ENCODE data around the gene SF3A2. TPM values are rescaled to one million over a fixed set of nuclear protein-coding genes. Genes with fewer than 3 reads are reported as not detected.
A peak's percentile ranks its signal among the peaks of the same experiment; 100 is the strongest.

SF3A2 gene
- total and polyA plus RNA-seq, 2 donors (not counting 1 experiment from before 2014, with no cell fraction given), result 98.2 to 140 TPM

DNA sequence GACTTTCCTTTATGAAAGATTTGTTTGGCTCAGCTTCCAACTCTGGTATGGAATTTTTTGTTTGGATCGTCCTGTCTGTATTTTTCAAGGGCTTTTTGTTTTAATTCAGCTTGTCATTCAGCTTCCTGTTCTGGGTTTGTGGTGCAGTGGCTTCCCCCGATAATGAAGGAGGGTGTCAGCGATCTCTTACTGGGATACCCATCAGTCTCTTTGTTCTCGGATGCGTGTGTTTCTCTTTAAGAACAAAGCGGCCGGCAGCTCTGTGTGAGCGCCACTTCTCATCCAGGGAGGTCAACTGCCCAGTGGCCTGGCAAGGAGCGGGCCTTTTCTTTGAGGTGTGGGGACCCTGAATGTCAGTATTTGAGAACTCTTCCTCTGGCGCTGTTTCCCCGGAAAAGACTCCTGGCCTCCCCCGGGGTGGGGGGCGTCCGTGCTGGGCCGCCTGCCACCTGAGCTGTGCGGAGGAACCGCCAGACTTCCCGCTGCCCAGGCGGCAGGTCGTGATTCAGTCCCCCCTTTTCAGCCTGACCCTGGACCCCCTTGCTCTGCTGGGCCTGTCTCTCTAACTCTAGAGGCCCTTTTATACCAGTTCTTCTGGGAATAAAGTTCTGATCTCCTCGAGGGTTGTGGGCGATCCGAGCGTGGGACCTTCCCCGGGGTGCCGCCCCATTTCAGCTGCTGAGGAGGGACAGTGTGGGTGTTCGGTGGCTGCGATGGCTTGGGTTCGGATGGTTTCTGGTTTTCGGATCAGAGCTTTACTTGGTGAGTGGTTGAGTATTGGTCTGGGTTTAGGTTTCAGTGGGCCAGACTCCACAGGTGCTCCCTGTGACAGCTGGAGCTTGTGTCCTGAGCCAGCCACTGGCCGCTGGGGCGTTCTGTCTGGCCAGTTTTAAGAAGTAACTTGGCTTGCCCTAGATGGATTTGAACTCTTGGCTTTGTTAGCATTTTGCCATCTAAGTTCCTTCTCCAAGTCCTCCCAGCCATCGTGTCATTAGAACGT, 3.4 kb downstream of the SF3A2 start:
- TF ChIP-seq, protein P1, sequence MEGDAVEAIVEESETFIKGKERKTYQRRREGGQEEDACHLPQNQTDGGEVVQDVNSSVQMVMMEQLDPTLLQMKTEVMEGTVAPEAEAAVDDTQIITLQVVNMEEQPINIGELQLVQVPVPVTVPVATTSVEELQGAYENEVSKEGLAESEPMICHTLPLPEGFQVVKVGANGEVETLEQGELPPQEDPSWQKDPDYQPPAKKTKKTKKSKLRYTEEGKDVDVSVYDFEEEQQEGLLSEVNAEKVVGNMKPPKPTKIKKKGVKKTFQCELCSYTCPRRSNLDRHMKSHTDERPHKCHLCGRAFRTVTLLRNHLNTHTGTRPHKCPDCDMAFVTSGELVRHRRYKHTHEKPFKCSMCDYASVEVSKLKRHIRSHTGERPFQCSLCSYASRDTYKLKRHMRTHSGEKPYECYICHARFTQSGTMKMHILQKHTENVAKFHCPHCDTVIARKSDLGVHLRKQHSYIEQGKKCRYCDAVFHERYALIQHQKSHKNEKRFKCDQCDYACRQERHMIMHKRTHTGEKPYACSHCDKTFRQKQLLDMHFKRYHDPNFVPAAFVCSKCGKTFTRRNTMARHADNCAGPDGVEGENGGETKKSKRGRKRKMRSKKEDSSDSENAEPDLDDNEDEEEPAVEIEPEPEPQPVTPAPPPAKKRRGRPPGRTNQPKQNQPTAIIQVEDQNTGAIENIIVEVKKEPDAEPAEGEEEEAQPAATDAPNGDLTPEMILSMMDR (IDR thresholded peaks at IDR 0.05), result no peak
- intact Hi-C loops (cut with micrococcal nuclease), result no loop called here
- peak overlapping the region; percentile 81 for H3K4me3 Mint-ChIP-seq
- Histone ChIP-seq H3K9me3 (ENCODE audit: control extremely low read depth in 1 of 3, control insufficient read depth in 2 of 3, insufficient read depth in 1 of 3, low read length in 2 of 3) (peaks cover 0 to 6% (median 0%) of the 10 kb centered on the region in 3 donors), H3K36me3 (replicated peaks in 1 of 2; ENCODE audit: control extremely low read depth in 1 of 2, control insufficient read depth in 1 of 2, extremely low read depth in 1 of 2, insufficient read depth in 2 of 2, low read length in 1 of 2) (peaks cover 0 to 49% of the 10 kb centered on the region in 2 experiments), H3K9ac (ENCODE audit: low read length) (peak overlapping the region; percentile 22), H3K4me1 (ENCODE audit: control insufficient read depth in 2 of 2, insufficient read depth in 2 of 2, low read length in 2 of 2) (peaks cover 39 to 57% of the 10 kb centered on the region in 2 donors), H3K4me2 (replicated peaks; ENCODE audit: low read depth, low read length, poor library complexity, severe bottlenecking) (peak overlapping the region; percentile 86), H3K4me3 (ENCODE audit: control extremely low read depth in 1 of 5, extremely low read depth in 1 of 5, insufficient read depth in 1 of 5, low read depth in 2 of 5, low read length in 4 of 5) (peak overlapping the region in 4 of 5 experiments; percentile 8 to 15 (median 12)), H3K27ac (ENCODE audit: low read length in 2 of 2) (peak overlapping the region; percentile 45 to 50), H2AFZ (ENCODE audit: insufficient read depth, low read depth, low read length, poor library complexity, severe bottlenecking) (no peak overlapping the region), H3K79me2 (ENCODE audit: control insufficient read depth, insufficient read depth, low read length) (peaks cover 94% of the 10 kb centered on the region), H4K20me1 (ENCODE audit: control insufficient read depth, insufficient read depth, low read length, poor library complexity, severe bottlenecking) (peaks cover 90% of the 10 kb centered on the region), H3K27me3 (replicated peaks in 1 of 4; ENCODE audit: control extremely low read depth in 1 of 4, control insufficient read depth in 3 of 4, insufficient read depth in 4 of 4, low read length in 3 of 4) (no peaks in the 10 kb centered on the region)
- no peak for ATAC-seq (ENCODE audit: low read depth)
- CTCF ChIA-PET, result interaction anchor here (1.0 to 5.2 kb wide), 14 partner anchors 13 to 152 kb away, joined by 3 to 31 read pairs (median 6); no protein-coding TSS in a partner anchor
- peak overlapping the region; percentile 84 for H3K27ac Mint-ChIP-seq
- no peak for DNase-seq
- POLR2A ChIA-PET, result interaction anchor here (0.6 to 3.0 kb wide), 11 partner anchors 12 to 80 kb away, joined by 3 to 17 read pairs (median 4); no protein-coding TSS in a partner anchor
- H3K9me3 Mint-ChIP-seq (ENCODE audit: insufficient read depth), result no peaks in the 10 kb centered on the region
- H3K4me1 Mint-ChIP-seq, result peaks cover 57% of the 10 kb centered on the region
- H3K27me3 Mint-ChIP-seq, result no peaks in the 10 kb centered on the region
- 24% methylated on average over 30 of the region's 34 CpGs for WGBS (ENCODE audit: insufficient coverage)
